Panc1 (cell line): ENCODE measurements around the gene ADGRF1. TPM values are rescaled to one million over a fixed set of nuclear protein-coding genes. Genes with fewer than 3 reads are reported as not detected.

Experiments used
- ATAC-seq: fragments of 200-7000 bp; cut with Tn5 transposase; 2 replicates; pipeline ENCODE4 v1.9.1; 2020; ENCODE audit warnings: mild to moderate bottlenecking, moderate library complexity
- BruUV-seq: library from RNA; stranded (reverse); fragments of 400-500 nt; replicated peaks from 2 replicates; lab custom pipeline; 2021; lab: Mats Ljungman, UMichigan
- CTCF ChIA-PET: fragments of 300-600 bp; sonication (Branson Sonifier 250); formaldehyde crosslinking; loops from one replicate; lab custom pipeline; 2022; ENCODE audit warnings: antibody characterized with exemption; lab: Charles Lee
- POLR2A ChIA-PET: fragments of 300-600 bp; sonication (Branson Sonifier 250); formaldehyde crosslinking; loops from one replicate; lab custom pipeline; 2022; ENCODE audit warnings: antibody characterized with exemption; lab: Charles Lee
- DNase-seq: peaks from one replicate; pipeline ENCODE4 v3.0.0-alpha.2; 2010; ENCODE audit warnings: low read depth, low spot score
- H3K27ac ChIP-seq: 2 replicates; pipeline ENCODE4 v1.5.1; 2011; ENCODE audit warnings: mild to moderate bottlenecking, low read length, inconsistent platforms
- H3K27me3 ChIP-seq: fragments of 200-500 bp; sonication (Bioruptor generic); 2 replicates; pipeline ENCODE4 v1.6.0; 2014; ENCODE audit warnings: low read length, inconsistent platforms; ENCODE audit not compliant: control insufficient read depth, insufficient read depth
- H3K36me3 ChIP-seq: fragments of 200-500 bp; sonication (Bioruptor generic); 2 replicates; pipeline ENCODE4 v1.5.1; 2014; ENCODE audit warnings: inconsistent platforms, mild to moderate bottlenecking, low read length, moderate library complexity; ENCODE audit not compliant: control insufficient read depth, insufficient read depth
- H3K4me1 ChIP-seq: 2 replicates; pipeline ENCODE4 v1.5.1; 2011; ENCODE audit warnings: inconsistent platforms, mild to moderate bottlenecking, low read length, moderate library complexity; ENCODE audit not compliant: control insufficient read depth, insufficient read depth
- H3K4me3 ChIP-seq, 2 experiments: 2 replicates each; pipeline ENCODE4 v1.5.1; 2011 to 2012; ENCODE audit warnings: low read depth in 2 of 2, low read length in 2 of 2, mild to moderate bottlenecking in 2 of 2, inconsistent platforms in 1 of 2, moderate library complexity in 1 of 2
- H3K9me3 ChIP-seq: fragments of 200-500 bp; sonication (Bioruptor generic); 2 replicates; pipeline ENCODE4 v1.5.1; 2014; ENCODE audit warnings: low read depth, mild to moderate bottlenecking, inconsistent platforms, low read length, moderate library complexity; ENCODE audit not compliant: control insufficient read depth, insufficient read depth
- CTCF ChIP-seq: fragments of 450-650 bp; IDR thresholded peaks from 2 replicates; pipeline ENCODE4 v1.5.1; 2017; ENCODE audit warnings: mild to moderate bottlenecking
- POLR2AphosphoS5 ChIP-seq: IDR thresholded peaks from 2 replicates; pipeline ENCODE4 v1.6.1; 2012; ENCODE audit warnings: mild to moderate bottlenecking, low read depth, low read length, moderate library complexity
- REST ChIP-seq, 2 experiments: IDR thresholded peaks; 2 replicates each; pipeline ENCODE4 v1.6.1; 2011 to 2012; ENCODE audit warnings: low read depth in 2 of 2, control low read depth in 1 of 2, low read length in 1 of 2, mild to moderate bottlenecking in 1 of 2, moderate library complexity in 1 of 2; ENCODE audit not compliant: insufficient read depth in 1 of 2
- SIN3A ChIP-seq: IDR thresholded peaks from 2 replicates; pipeline ENCODE4 v1.6.1; 2012; ENCODE audit warnings: low read depth, mild to moderate bottlenecking, low read length, moderate library complexity, borderline replicate concordance; ENCODE audit not compliant: insufficient read depth
- TCF7L2 ChIP-seq: IDR thresholded peaks from 2 replicates; pipeline ENCODE4 v1.6.1; 2011; ENCODE audit warnings: mild to moderate bottlenecking, low read depth, low read length, inconsistent platforms
- in situ Hi-C: cut with HindIII; loops from 2 replicates; pipeline ENCODE4 v1.10.0; 2016; ENCODE audit warnings: low sequenced_read_pairs, low pct_unique_long_range_greater_than_20kb
- intact Hi-C: fragments of 100-400 bp; cut with micrococcal nuclease; formaldehyde crosslinking; loops from one replicate; pipeline ENCODE4 v1.10.0; 2022; ENCODE audit not compliant: unreplicated experiment
- total RNA-seq: library from RNA; stranded (reverse); gene quantifications from one replicate; pipeline ENCODE4 v1.2.1, GENCODE V29; 2021; ENCODE audit not compliant: unreplicated experiment

Gene ADGRF1
- total RNA-seq, 1 experiment from 2014 or later: 0.95 TPM

- ATAC-seq (no peak), DNase-seq (no peak)
- Histone ChIP-seq H3K4me1 (no peaks in the 10 kb centered on the region), H3K27me3 (no peaks in the 10 kb centered on the region; the same call in none of the 2 replicates), H3K36me3 (no peaks in the 10 kb centered on the region), H3K27ac (no peak overlapping the region), H3K9me3 (no peaks in the 10 kb centered on the region), H3K4me3 (no peak overlapping the region)
- CTCF ChIA-PET: no interaction called here
- intact Hi-C loops: no loop called here
- POLR2A ChIA-PET: no interaction called here
- in situ Hi-C loops: no loop called here
- no TSS peak for BruUV-seq
- TF ChIP-seq CTCF: no peak
- TF ChIP-seq SIN3A: no peak
- TF ChIP-seq POLR2AphosphoS5: no peak
- no peak for TF ChIP-seq REST (IDR thresholded peaks at IDR 0.05; ENCODE audit: insufficient read depth in 1 of 2, low read depth in 2 of 2, low read length in 1 of 2)
- no peak for TF ChIP-seq TCF7L2
Measured at GRCh38 chr6:46967826-46968349, 74.2 kb downstream of the ADGRF1 start.

- no peak for DNase-seq
- H3K4me3 ChIP-seq: no peak overlapping the region
- H3K27ac ChIP-seq: no peak overlapping the region
- no peak for ATAC-seq
- CTCF ChIA-PET: no interaction called here
- BruUV-seq: no TSS peak
- POLR2A ChIA-PET: no interaction called here
- no peaks in the 10 kb centered on the region for H3K9me3 ChIP-seq
- H3K36me3 ChIP-seq: no peaks in the 10 kb centered on the region
- H3K4me1 ChIP-seq: no peaks in the 10 kb centered on the region
- in situ Hi-C loops: no loop called here
- TF ChIP-seq POLR2AphosphoS5 (no peak), TCF7L2 (no peak), REST (IDR thresholded peaks at IDR 0.05; ENCODE audit: insufficient read depth in 1 of 2, low read depth in 2 of 2, low read length in 1 of 2) (no peak), CTCF (no peak), SIN3A (no peak)
- intact Hi-C loops: no loop called here
- H3K27me3 ChIP-seq: no peaks in the 10 kb centered on the region; the same call in none of the 2 replicates
Measured at GRCh38 chr6:46964716-46965519, 77.2 kb downstream of the ADGRF1 start.
